Lung (tissue), 12 donors: ENCODE measurements around the gene KLHL30. TPM values are rescaled to one million over a fixed set of nuclear protein-coding genes. Genes with fewer than 3 reads are reported as not detected.

Experiments
- ATAC-seq: fragments of 200-7000 bp; cut with Tn5 transposase; one replicate; pipeline ENCODE4 v1.9.1; 2020; ENCODE audit warnings: moderate number of reproducible peaks; ENCODE audit not compliant: insufficient read depth, low FRiP score
- DNase-seq, 3 donors: peaks; one replicate each; pipeline ENCODE4 v3.0.0-alpha.2; 2013 to 2017
- H3K27ac ChIP-seq, 2 donors: one replicate each; pipeline ENCODE4 v1.5.1; 2013; ENCODE audit warnings: mild to moderate bottlenecking in 2 of 2, moderate library complexity in 2 of 2, control low read depth in 1 of 2, inconsistent platforms in 1 of 2, low read depth in 1 of 2, low read length in 1 of 2
- H3K27me3 ChIP-seq, 3 donors: one replicate each; pipeline ENCODE4 v1.5.1; 2013; ENCODE audit warnings: low read length in 2 of 3; ENCODE audit not compliant: control insufficient read depth in 3 of 3, insufficient read depth in 3 of 3
- H3K36me3 ChIP-seq, 4 donors: one replicate each; pipeline ENCODE4 v1.5.1; 2013; ENCODE audit warnings: low read length in 4 of 4, mild to moderate bottlenecking in 1 of 4, moderate library complexity in 1 of 4; ENCODE audit not compliant: control insufficient read depth in 4 of 4, insufficient read depth in 4 of 4
- H3K4me1 ChIP-seq, 5 donors: one replicate each; pipeline ENCODE4 v1.5.1; 2013; ENCODE audit warnings: low read length in 5 of 5, mild to moderate bottlenecking in 2 of 5, moderate library complexity in 1 of 5; ENCODE audit not compliant: control insufficient read depth in 5 of 5, insufficient read depth in 5 of 5
- H3K4me3 ChIP-seq: one replicate; pipeline ENCODE4 v1.5.1; 2013; ENCODE audit warnings: mild to moderate bottlenecking, control low read depth, moderate library complexity
- H3K9ac ChIP-seq, 2 donors: one replicate each; pipeline ENCODE4 v1.5.1; 2013; ENCODE audit warnings: low read length in 2 of 2, control low read depth in 1 of 2; ENCODE audit not compliant: insufficient read depth in 1 of 2
- H3K9me3 ChIP-seq, 4 donors: one replicate each; pipeline ENCODE4 v1.5.1; 2013; ENCODE audit warnings: low read length in 3 of 4, mild to moderate bottlenecking in 1 of 4, moderate library complexity in 1 of 4; ENCODE audit not compliant: control insufficient read depth in 4 of 4, insufficient read depth in 3 of 4
- CTCF ChIP-seq: IDR thresholded peaks from 2 replicates; pipeline ENCODE4 v1.5.1; 2012; ENCODE audit warnings: mild to moderate bottlenecking; ENCODE audit errors: control extremely low read depth, extremely low read depth
- WGBS, 2 donors: extraction: QIAGEN DNeasy Blood & Tissue Kit; methylation state at CpG; one replicate each; pipeline ENCODE4 v1.1.7; 2013; 5-methylcytosine and 5-hydroxymethylcytosine counted together
- polyA plus RNA-seq, 2 donors: library from polyadenylated mRNA; stranded (reverse); fragments of 200-250 nt; gene quantifications; one replicate each; pipeline ENCODE4 v1.2.1, GENCODE V29; 2013
- total RNA-seq, 2 donors: library from RNA; depleted of rRNA in 1 of 2; stranded (reverse); fragments of >200 nt in 1 of 2; gene quantifications; one replicate each; pipeline ENCODE4 v1.2.1, GENCODE V29; 2014 to 2021
- donor health status: control.
- donor health status: control.
- donor health status: Bipolar disorder and iron deficiency.
- donor health status: healthy.
- donor health status: DM: yes; HTN: yes; CAD: no.

The KLHL30 gene
- total and polyA plus RNA-seq, 4 donors: 0.18 to 2.1 (median 0.39) TPM

DNA sequence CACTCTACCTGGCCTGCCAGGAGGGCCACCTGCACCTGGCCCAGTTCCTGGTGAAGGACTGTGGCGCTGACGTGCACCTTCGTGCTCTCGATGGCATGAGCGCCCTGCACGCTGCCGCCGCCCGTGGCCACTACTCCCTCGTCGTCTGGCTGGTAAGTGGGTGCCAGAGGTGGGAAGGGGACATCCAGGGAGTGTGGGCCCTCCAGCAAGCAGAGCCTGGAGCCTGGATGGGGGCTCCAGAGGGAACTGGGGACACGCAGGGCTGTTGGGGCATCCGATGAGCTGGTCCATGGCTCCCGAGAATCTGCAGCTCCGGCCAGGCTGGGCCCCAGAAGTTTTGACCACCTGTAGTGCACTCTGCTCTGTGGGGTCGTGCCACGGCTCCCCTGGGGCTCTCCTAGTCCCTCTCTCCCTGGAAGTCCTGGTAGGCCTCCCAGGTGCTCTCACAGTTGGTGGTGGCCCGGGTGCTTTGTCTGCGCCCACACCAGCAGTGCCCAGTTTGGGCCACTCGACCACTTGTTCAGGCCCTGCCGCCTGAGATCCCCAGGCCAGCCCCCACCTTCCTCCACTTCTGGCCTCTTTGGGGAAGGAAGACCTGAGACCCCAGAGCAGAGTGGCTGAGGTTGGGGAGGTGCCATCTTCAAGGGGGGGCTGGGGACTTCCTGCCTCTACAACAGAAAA lies 33.6 kb upstream of the KLHL30 start:
- no peak for TF ChIP-seq CTCF
- WGBS, 2 donors: 90 to 91% methylated on average over 21 of the region's 21 CpGs
- H3K4me1 ChIP-seq: peaks cover 0 to 4% (median 0%) of the 10 kb centered on the region in 5 donors
- DNase-seq (no peak), ATAC-seq (no peak)
- no peak overlapping the region for H3K4me3 ChIP-seq
- no peaks in the 10 kb centered on the region for H3K27me3 ChIP-seq
- no peak overlapping the region for H3K27ac ChIP-seq
- H3K9ac ChIP-seq: no peak overlapping the region
- no peaks in the 10 kb centered on the region for H3K36me3 ChIP-seq
- H3K9me3 ChIP-seq: no peaks in the 10 kb centered on the region

- Histone ChIP-seq H3K27me3 (no peaks in the 10 kb centered on the region), H3K9ac (no peak overlapping the region), H3K36me3 (no peaks in the 10 kb centered on the region), H3K4me3 (no peak overlapping the region), H3K27ac (no peak overlapping the region), H3K4me1 (peaks cover 0 to 4% (median 0%) of the 10 kb centered on the region in 5 donors), H3K9me3 (no peaks in the 10 kb centered on the region)
- no peak for ATAC-seq
- WGBS, 2 donors: 90 to 91% methylated on average over 28 of the region's 28 CpGs
- TF ChIP-seq CTCF: no peak
- DNase-seq: no peak
These were observed 32.7 kb upstream of the KLHL30 start for GRCh38 chr2:238105506-238106338.

GRCh38 chr2:238106339-238106697 lies 32.1 kb upstream of the KLHL30 start:
- no peak for DNase-seq
- Histone ChIP-seq H3K9me3 (peaks cover 0 to 2% (median 0%) of the 10 kb centered on the region in 4 donors), H3K4me3 (no peak overlapping the region), H3K4me1 (peaks cover 0 to 4% (median 0%) of the 10 kb centered on the region in 5 donors), H3K9ac (no peak overlapping the region), H3K27me3 (no peaks in the 10 kb centered on the region), H3K27ac (no peak overlapping the region), H3K36me3 (no peaks in the 10 kb centered on the region)
- WGBS, 2 donors: 85 to 86% methylated on average over 13 of the region's 13 CpGs
- no peak for ATAC-seq
- no peak for TF ChIP-seq CTCF
